GM18861 (cell line): Measurements from ENCODE around the gene FCHO1.

Source experiments
- ATAC-seq: cut with Tn5 transposase; IDR thresholded peaks from one replicate; pipeline ENCODE4 v1.9.1; 2021; ENCODE audit not compliant: unreplicated experiment

FCHO1 gene

GRCh38 chr19:17727843-17728242, 23.4 kb upstream of the FCHO1 start:
- ATAC-seq, result no peak

GRCh38 chr19:17733127-17733526, 18.1 kb upstream of the FCHO1 start:
- ATAC-seq, result no peak

DNA sequence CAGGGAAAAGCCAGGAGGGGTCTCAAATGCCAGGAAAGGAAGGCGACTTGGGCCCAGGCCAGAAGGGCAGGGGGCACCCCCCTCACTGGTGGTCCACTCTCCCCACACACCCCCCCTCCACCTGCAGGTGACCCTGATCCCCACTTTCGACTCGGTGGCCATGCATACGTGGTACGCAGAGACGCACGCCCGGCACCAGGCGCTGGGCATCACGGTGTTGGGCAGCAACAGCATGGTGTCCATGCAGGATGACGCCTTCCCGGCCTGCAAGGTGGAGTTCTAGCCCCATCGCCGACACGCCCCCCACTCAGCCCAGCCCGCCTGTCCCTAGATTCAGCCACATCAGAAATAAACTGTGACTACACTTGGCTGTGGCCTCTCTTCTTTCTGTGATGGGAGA, 17.1 kb upstream of the FCHO1 start:
- no peak for ATAC-seq

DNA sequence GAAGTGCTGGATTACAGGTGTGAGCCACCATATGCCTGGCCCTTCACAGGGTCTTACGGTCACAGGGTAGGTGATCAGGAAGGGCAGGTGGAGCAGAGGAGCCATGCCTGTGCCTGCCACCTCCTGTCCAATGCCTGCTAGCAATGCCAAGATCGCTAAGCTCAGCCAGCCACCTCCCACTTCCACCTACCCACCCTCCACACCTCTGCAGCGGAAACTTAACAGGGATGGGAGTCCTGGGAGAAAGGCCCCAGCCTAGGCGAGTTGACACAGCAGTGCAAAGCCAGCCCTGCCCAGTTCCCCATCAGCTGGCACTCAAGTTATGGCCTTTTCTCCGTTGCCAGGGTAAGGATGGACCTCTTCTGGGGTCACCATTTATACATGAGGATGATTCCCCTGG, 15.9 kb upstream of the FCHO1 start:
- no peak for ATAC-seq

DNA sequence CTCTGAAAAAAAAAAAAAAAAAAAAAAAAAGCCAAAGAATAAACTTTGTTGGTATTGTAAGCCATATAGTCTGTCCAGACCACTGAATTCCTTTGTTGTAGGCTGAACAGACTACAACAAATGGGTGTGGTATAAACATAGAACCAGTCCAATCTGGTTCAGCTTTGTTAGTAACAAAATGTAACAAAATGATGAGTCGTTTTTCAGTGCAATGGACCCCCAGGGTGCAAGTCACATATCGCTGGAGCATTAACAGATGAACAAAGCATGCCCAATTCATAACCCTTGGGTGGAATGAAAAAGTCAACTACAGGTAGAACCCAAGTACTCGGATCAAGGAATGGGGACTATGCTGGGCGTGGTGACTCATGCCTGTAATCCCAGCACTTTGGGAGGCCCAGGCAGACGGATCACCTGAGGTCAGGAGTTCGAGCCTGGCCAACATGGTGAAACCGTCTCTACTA, 13.6 kb upstream of the FCHO1 start:
- ATAC-seq, result no peak

- no peak for ATAC-seq
Measured at GRCh38 chr19:17739121-17739875, 12.0 kb upstream of the FCHO1 start.

GRCh38 chr19:17741456-17741855, 9.8 kb upstream of the FCHO1 start:
- no peak for ATAC-seq

GRCh38 chr19:17743874-17744580, 7.2 kb upstream of the FCHO1 start:
- ATAC-seq, result no peak

DNA sequence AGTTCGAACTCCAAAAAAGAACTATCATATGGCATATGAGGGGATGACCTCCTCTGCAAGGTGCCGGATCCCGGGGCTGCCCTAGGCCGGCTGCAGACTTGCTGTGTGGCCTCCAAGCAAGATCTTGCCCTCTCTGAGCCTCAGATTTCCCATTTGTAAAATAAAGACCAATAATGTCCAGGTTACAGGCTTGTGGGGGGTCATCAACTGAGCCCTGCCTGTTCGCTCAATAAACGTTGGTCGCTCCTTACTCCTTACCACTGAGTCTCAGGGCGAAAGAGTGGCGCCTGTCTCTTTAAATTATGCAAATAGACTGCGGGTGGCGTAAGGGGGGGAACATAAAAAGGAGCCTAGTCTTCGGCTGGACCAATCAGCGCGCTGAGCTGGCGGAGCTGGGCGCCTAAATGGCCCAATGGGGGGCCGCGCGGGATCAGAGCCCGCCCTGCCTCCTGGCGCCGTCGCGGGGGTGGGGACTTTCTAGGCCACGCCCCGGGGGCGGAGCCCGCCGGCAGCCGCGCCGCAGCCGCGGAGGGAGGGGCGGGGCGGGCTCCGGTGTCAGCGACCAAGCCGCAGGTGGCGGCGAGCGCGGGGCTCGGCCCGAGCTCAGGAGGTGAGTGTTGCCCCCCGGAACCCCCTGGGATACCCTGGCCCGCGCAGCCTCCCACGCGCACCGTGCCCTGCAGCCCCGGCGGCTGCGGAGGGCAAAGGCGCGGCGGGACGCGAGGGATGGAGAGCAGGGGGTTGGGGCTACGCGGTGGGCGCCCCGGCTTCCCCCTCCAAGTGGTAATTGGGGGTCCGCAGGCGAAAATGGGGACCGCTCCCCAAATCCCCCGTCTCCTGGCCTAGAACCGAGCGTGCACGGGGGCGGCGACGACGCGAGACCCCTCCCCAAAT, 3.8 kb upstream of the FCHO1 start:
- peak; percentile 51 for ATAC-seq

DNA sequence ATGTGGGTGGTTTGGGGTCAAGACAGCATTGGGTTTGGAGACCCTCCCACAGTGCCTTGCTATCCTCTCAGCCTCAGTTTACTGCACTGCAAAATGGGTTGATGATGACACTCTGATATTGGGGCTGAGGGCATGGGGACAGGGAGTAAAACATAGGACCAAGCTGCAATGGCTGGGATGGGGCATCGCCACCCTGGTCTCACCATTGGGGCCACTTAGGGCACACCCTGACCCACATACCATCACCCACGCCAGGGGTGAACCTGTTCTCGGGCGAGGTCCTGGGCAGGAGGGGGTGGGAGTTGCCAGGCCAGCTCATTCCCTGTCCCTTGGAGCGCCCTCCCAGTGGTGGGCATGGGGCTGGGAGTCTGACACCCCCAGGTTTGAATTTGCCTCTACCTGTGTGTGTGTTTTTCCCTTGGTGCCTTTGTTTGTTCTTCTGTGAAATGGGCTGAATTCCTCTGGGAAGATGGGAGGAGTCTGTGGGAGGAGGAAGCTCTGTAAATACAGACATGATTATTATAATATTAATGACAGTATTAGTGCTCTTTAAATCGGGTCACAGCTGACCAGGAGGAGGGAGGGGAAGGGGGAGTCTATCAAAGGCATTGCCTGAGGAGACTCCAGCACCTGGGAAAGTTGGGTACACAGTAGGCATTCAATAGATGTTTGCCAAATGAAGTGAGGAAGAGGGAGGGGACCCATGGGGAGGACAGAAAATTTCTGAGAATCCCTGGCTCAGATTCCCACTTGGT, 2.2 kb upstream of the FCHO1 start:
- no peak for ATAC-seq

DNA sequence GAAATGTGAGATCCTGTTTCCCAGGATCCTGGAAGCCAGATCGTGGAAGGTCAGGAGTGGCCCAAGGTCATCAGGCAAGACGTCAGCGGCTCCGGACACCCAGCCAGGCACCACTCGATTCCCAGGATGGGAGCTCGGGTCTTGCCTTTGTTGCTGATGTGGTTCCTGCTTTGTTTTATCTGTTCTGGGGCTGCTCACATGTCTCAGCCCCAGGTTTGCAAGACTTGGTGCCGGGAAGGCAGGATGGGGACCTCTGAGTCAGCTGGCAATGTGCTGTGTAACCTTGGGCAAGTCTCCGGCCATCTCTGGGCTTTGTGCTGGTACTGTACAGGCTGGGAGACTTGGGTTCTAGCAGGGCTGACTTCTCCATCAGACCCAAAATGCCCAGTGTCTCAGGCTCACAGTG, 1.4 kb upstream of the FCHO1 start:
- no peak for ATAC-seq

DNA sequence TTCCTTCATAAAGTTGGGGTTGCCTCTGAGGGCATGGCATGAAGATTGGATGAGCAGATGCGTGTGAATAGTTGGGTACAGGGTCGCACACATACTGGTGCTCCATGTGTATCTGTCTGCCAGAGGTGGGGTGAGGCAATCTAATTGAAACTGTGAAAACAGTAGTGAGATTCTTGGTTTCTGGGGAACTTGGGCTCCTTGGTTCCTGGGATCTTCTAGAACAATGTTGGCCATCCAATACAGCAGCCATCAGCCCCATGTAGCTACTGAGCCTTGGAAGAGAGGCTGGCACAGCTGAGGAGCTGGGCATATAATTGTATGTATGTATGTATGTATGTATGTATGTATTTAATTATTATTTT, 616 bp downstream of the FCHO1 start:
- ATAC-seq, result no peak

GRCh38 chr19:17752865-17753639, 1.8 kb downstream of the FCHO1 start:
- ATAC-seq, result no peak

DNA sequence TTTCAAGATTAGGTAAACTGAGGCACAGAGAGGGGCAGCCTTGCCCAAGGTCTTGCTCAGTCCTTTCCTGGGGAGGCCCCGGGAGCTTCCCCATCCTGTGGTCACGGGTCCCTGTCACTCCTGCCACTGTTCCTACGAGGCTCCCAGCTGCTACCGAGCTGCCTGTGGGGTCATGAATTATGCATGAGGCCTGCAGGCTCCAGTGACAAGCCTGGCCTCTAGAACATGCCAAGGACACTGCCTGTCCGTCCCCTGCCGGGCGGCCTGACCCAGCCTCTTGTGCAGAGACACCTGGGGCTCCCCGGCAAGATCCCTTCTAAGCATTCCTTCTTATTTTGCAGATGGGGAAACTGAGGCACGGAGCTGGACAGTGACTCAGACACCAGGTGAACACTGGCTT, 2.7 kb downstream of the FCHO1 start:
- ATAC-seq, result no peak

GRCh38 chr19:17754634-17755442, 3.6 kb downstream of the FCHO1 start:
- ATAC-seq, result no peak

GRCh38 chr19:17755443-17755890, 4.2 kb downstream of the FCHO1 start:
- ATAC-seq, result no peak

- no peak for ATAC-seq
Measured at GRCh38 chr19:17755977-17756670, 4.8 kb downstream of the FCHO1 start.

DNA sequence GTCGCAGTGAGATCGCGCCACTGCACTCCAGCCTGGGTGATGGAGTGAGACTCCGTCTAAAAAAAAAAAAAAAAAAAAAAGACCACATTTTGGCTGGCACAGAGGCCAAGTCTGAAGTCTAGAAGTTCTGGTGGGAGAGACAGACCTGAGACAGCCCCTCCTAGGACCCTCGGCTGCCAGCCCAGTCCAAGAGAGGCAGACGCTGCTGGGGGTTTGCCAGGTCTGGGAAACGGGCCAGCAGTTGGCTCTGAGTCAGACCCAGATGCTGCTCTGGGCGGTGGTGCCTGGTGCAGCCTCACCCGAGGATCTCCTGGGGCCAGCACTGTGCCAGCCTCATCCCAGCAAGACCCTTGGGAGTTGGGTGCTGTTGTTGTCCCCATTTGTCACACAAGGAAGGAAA, 5.8 kb downstream of the FCHO1 start:
- ATAC-seq, result no peak

DNA sequence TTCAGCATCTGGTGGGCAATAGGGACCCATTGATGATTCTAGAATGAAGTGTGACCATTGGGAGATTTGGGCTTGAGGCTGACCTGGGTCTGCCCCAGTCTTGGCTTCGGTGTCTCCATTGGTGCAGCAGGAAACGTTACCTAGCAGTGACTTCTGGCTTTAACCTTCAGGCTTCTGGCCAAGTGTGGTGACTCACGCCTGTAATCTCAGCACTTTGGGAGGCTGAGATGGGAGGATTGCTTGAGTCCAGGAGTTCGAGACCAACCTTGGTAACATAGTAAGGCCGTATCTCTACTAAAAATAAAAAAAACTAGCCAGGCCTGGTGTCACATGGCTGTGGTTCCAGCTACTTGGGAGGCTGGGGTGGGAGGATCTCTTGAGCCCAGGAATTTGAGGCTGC, 7.2 kb downstream of the FCHO1 start:
- no peak for ATAC-seq
